ENCODE measurements around the gene JAML.
A peak's percentile ranks its signal among the peaks of the same experiment; 100 is the strongest.

JAML gene

DNA sequence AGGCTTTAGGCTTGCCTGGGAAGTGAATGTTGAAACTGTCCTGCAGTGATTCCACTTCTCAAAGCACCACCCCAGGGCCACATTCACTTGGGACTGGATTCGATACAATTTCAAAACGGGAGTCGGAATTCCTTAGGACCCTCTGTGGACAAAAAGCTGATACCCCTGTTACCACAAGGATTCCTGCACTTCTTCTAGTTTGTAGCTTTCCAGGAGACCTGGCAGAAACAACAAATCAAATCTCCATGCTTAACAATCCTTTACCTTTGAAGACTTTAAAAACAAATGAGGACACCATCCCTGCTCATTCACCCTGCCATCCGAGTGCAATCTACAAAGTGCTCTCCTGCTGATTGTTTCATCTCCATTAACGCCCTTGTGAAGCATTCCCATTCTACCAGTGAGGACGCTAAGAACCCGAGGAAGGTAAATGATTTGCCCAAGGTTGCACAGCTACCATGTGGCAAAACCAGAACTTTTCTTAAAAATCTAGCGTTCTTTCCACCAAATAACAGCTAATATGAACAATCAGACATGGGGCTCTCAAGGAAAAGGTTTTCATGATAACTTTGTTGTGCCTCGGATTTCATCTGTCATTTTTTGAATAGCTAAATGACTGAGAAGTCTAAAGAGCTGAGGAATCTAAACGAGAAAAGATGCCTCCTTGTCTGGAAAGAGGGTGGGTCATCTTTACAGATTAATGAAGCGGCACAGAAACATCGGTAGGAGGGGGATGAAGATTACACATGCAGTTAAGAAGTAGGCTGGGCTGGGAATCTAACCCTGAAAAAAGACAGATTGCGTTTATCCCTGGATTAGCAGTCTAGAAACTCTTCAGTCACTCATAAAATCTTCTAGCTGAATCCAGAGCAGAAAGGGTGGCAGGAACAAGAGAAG is 40.0 kb upstream of the JAML start:
- Histone ChIP-seq H3K27ac (peak overlapping the region; percentile 89), H3K9ac (no peak overlapping the region), H3K4me1 (peaks cover 7% of the 10 kb centered on the region), H3K9me3 (ENCODE audit: control insufficient read depth, low read length) (no peaks in the 10 kb centered on the region), H3K36me3 (ENCODE audit: control insufficient read depth, insufficient read depth, low read length) (no peaks in the 10 kb centered on the region), H3K79me2 (no peaks in the 10 kb centered on the region), H3K4me2 (ENCODE audit: low read length) (peak overlapping the region; percentile 68), H3K27me3 (ENCODE audit: control insufficient read depth, insufficient read depth, low read length) (no peaks in the 10 kb centered on the region), H2AFZ (peak overlapping the region; percentile 76), H3K4me3 (ENCODE audit: low read depth, low read length) (peak overlapping the region; percentile 52)
- TF ChIP-seq, protein P1, sequence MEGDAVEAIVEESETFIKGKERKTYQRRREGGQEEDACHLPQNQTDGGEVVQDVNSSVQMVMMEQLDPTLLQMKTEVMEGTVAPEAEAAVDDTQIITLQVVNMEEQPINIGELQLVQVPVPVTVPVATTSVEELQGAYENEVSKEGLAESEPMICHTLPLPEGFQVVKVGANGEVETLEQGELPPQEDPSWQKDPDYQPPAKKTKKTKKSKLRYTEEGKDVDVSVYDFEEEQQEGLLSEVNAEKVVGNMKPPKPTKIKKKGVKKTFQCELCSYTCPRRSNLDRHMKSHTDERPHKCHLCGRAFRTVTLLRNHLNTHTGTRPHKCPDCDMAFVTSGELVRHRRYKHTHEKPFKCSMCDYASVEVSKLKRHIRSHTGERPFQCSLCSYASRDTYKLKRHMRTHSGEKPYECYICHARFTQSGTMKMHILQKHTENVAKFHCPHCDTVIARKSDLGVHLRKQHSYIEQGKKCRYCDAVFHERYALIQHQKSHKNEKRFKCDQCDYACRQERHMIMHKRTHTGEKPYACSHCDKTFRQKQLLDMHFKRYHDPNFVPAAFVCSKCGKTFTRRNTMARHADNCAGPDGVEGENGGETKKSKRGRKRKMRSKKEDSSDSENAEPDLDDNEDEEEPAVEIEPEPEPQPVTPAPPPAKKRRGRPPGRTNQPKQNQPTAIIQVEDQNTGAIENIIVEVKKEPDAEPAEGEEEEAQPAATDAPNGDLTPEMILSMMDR (IDR thresholded peaks at IDR 0.05) = no peak

DNA sequence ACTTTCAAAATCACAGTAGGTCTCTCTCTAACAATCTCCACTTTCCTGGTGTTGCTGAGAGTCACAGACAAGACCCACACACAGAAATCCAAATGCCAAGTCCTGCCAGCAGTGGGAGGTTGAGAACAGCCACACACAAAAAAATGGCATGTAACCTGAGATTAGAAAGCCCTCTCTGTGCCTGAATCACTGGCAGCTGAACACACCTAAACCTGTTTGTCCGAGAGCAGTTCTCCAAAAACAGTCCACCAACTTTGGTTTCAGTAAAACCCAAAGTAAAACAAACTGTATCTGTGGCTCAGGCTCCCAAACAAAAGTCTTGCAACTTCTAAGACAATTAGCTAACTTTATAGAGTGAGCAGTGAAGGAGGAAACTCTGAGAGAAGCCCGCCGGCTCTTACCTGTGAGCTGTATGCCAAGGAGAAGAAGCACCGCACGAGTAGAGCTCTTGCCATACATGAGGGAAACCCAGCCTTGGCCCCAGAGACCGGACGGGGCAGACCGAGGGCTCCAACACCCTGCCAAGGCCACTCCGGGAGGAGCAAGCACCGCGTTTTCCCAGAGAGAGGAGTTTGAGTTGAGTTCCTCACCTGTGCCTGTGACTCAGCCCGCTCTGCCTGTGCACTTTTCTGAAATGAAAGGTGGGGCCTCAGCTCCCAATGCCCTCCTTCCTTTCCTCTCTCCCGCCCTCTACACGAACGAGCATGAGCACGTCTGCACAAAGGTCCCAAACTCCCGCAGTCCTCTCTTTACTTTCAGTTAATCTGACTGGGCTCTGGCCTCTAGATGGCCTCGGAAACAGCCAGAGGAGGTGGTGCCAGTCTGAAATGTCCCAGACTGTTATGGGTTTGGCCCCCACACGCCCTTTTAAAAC is 39.1 kb upstream of the JAML start, which contains the start of gene MPZL2:
Gene MPZL2 (minus strand): TSS at position 603 of the 874 bp plus-strand sequence. CDS start 144 bp downstream, at position 459.
- Histone ChIP-seq H3K9me3 (ENCODE audit: control insufficient read depth, low read length) (no peaks in the 10 kb centered on the region), H3K27me3 (ENCODE audit: control insufficient read depth, insufficient read depth, low read length) (no peaks in the 10 kb centered on the region), H3K9ac (peak within 1 kb of the TSS; percentile 46), H3K4me3 (ENCODE audit: low read depth, low read length) (peak within 1 kb of the TSS; percentile 52), H3K36me3 (ENCODE audit: control insufficient read depth, insufficient read depth, low read length) (no peaks in the 10 kb centered on the region), H2AFZ (peak within 1 kb of the TSS; percentile 76), H3K4me2 (ENCODE audit: low read length) (peak within 1 kb of the TSS; percentile 68), H3K79me2 (no peaks in the 10 kb centered on the region), H3K27ac (peak within 1 kb of the TSS; percentile 89), H3K4me1 (peaks cover 7% of the 10 kb centered on the region)
- TF ChIP-seq, protein P1 (IDR thresholded peaks at IDR 0.05) = no peak

- H2AFZ ChIP-seq = peak overlapping the region; percentile 22
- no peaks in the 10 kb centered on the region for H3K27me3 ChIP-seq (ENCODE audit: control insufficient read depth, insufficient read depth, low read length)
- TF ChIP-seq, protein P1 (IDR thresholded peaks at IDR 0.05) = no peak
- H3K36me3 ChIP-seq (ENCODE audit: control insufficient read depth, insufficient read depth, low read length) = no peaks in the 10 kb centered on the region
- H3K4me2 ChIP-seq (ENCODE audit: low read length) = peak overlapping the region; percentile 68
- peak overlapping the region; percentile 20 for H3K4me3 ChIP-seq (ENCODE audit: low read depth, low read length)
- H3K9ac ChIP-seq = no peak overlapping the region
- peaks cover 7% of the 10 kb centered on the region for H3K4me1 ChIP-seq
- no peaks in the 10 kb centered on the region for H3K79me2 ChIP-seq
- H3K27ac ChIP-seq = peak overlapping the region; percentile 89
- H3K9me3 ChIP-seq (ENCODE audit: control insufficient read depth, low read length) = no peaks in the 10 kb centered on the region
Observed at GRCh38 chr11:118263112-118263511, 38.3 kb upstream of the JAML start.

GRCh38 chr11:118260353-118260752 is 35.5 kb upstream of the JAML start:
- Histone ChIP-seq H3K27ac (no peak overlapping the region), H3K79me2 (no peaks in the 10 kb centered on the region), H3K4me3 (ENCODE audit: low read depth, low read length) (no peak overlapping the region), H3K4me2 (ENCODE audit: low read length) (no peak overlapping the region), H3K9me3 (ENCODE audit: control insufficient read depth, low read length) (no peaks in the 10 kb centered on the region), H3K36me3 (ENCODE audit: control insufficient read depth, insufficient read depth, low read length) (no peaks in the 10 kb centered on the region), H3K4me1 (peaks cover 7% of the 10 kb centered on the region), H3K27me3 (ENCODE audit: control insufficient read depth, insufficient read depth, low read length) (no peaks in the 10 kb centered on the region), H2AFZ (no peak overlapping the region), H3K9ac (no peak overlapping the region)
- TF ChIP-seq, protein P1 (IDR thresholded peaks at IDR 0.05) = no peak
